HG03135 (cell line): Measurements from ENCODE around the gene GSK3B.

Experiments
- ATAC-seq: cut with Tn5 transposase; IDR thresholded peaks from one replicate; pipeline ENCODE4 v1.9.1; 2021; ENCODE audit warnings: mild to moderate bottlenecking, moderate library complexity; ENCODE audit not compliant: unreplicated experiment

GSK3B gene

DNA sequence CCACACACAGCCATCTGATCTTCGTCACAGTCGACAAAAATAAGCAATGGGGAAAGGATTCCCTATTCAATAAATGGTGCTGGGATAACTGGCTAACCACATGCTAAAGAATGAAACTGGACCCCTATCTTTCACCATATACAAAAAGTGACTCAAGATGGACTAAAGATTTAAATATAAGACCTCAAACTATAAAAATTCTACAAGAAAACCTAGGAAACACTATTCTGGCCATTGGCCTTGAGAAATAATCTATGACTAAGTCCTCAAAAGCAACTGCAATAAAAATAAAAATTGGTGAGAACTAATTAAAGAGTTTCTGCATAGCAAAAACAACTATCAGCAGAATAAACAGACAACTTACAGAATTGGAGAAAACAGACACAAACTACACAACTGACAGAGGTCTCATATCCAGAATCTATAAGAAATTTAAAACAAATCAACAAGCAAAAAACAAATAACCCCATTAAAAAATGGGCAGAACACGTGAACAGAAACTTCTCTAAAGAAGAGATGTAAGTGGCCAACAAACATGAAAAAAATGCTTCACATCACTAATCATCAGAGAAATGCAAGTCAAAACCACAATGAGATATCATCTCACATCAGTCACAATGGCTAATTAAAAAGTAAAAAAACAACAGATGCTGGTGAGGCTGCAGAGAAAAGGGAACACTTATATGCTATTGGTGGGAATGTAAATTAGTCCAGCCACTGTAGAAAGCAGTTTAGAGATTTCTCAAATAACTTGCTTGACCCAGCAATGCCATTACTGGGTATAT lies 208.3 kb downstream of the GSK3B start:
- ATAC-seq = no peak

DNA sequence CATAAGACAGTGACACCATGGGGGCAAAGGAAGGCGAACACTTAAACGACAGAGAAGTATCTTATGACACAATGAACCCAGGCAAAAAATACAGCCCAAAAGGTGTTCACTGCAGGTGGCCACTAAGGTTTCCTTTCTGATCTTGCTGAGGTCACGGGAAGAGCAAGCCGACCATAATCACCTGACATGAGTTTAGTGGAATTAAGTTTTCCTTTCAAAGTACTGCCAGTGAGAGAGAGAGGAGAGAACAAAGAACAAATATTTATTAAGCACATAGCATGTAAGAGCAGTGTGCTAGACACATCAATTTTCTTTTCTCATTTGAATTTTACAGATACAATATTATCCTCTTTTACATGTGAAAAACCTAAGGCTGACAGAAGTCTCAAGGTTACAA lies 210.1 kb downstream of the GSK3B start:
- ATAC-seq = no peak

DNA sequence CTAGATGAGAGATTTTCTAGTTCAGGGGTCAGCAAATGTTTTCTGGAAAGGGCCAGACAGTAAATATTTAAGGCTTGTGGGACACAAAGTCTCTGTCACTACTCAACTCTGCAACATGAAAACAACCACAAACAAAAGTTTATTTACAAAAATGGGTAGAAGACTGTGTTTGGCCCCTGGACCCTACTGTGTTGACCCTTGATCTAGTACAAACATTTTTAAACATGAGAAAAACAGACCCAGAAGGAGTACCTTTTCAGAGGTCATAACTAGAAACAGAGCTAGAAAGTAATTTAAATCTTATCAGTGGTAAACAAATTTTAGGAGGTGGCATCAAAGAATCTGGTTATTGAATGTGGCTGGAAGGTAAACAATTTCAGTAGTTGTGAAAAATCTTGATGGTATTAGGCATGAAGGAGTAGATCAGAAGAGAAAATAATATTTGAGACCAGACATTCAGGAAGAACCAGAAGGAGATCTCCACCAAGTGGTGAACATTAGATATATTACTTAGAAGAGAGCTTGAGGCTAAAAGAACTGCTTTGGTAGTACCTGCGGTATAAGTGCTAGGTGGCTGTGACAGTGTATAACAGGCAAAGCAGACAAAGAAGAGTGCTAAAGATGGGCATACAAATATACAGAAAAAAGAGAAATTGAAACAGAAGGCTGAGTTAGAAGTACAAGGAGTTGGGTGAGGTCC lies 210.6 kb downstream of the GSK3B start:
- no peak for ATAC-seq

DNA sequence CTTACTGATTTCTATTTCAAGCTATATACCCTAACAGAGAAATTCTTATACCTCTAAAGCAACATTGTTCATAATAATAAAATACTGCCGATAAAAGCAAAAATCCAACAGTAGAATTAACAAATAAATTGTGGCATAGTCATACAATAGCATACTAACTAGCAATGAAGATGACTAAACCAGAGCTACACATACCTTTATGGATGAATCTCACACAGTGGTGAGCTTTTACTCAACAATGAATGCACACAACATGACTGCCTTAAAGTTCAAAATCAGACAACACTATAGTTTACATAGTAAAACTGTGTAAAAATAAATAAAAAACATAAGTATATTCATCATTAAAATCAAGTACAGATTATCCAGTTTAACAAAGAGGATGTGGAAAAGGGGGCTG lies 213.3 kb downstream of the GSK3B start:
- no peak for ATAC-seq

DNA sequence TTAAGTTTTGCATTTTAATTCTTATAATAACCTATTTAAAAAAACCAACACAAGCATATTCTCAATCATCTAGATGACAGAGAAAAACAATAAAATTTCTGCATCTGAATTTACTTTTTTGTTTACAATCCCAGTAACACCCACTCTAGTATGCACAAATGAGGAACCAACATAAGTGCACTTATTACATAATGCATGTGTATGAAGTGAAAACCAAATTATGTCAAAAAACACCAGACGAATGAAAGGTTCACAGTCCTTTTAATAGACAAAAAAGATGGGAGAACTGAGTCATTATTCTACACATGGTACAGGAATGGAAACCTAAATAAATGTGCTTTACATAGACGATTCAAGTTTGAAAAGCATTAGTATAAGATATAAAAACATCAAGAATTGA lies 220.6 kb downstream of the GSK3B start:
- no peak for ATAC-seq

DNA sequence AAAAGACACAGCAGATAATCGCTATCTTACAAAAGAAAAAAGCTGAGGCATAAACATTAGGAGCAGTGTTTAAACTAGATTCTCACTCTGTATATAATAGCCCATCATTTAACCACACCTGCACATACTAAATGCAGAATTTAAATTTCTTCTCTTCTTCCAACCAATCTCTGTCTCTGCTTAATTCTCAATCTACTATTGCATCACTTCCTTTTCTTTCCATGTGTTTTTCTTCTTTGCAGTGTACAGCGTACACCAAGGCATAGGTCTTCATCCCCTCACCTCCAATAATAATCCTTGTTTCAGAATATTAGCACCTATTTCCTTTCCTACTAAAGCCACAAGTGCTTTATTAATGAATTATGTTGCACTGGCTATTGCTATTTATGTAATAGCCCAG lies 221.5 kb downstream of the GSK3B start:
- no peak for ATAC-seq

DNA sequence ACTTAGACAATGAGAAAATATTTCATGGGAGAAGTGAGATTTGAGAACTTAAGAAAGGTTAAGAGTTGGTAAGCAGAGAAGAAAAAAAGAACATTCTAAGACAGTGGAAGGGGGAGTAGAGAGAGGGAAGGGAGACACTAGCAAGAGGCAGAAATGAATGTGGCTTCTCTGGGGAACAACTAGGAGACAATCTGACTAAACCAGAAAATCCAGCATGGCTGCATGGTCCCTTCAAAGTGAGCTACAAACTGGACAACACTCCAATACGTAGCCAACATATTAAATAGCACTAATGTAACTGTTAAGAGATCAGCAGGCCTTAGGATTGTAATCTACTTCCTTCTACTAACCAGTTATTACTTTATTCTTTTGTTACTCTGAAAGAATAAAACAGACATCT lies 222.7 kb downstream of the GSK3B start:
- no peak for ATAC-seq

DNA sequence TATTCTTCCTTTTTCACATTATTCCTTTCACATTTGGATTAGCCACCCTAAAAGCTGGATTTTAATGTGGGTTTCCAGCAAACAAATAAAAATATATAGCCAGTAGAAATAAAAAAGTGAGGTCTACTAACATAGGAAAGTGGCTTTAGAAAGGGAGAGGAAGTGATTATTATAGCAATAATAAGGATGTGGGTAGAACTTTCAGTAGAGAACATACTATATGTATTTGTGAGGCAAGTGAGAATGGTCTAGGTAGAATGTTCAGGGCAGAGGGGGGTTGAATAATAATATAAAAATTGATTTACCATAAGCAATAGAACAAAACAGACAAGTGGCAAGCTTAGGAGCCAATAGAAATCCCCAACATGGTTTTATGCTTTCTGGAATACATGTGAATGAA lies 223.7 kb downstream of the GSK3B start:
- no peak for ATAC-seq

DNA sequence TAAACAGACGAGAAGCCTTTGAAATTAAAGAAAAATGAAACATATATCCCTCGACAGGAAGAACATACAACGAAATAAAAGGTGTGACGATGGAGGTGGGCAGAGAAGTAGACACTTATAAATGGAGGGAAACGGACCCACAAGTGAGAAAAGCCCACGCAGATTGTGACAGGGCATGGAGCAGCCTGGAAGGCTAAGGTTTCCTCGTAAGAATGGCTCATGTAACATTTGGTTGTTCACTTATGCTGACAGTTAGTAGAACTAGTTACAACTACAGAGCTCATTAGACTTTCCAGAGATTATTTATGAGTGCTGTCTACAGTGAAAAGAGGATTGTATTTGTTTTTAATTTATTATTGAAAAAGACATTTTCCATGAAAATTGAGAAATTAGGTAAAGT lies 229.8 kb downstream of the GSK3B start:
- ATAC-seq = no peak

DNA sequence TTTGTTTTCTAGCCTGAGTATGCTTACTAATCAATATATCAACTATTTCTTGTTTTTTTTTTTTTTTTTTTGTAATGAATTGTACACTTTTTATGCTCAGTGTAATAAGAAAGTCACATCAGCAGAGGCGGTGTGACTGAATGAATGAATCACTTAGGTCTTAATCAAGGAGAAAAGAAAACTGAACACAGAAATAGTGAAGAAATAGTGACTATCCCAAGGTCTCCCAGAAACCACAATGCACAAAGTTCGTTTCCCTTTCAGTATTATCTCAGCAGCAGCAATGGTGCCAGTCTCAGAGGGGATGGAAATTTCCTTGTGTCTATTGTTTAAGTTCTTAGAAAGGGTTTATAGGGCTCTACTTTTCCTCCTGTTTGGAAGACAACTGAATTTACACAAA lies 231.6 kb downstream of the GSK3B start:
- no peak for ATAC-seq

DNA sequence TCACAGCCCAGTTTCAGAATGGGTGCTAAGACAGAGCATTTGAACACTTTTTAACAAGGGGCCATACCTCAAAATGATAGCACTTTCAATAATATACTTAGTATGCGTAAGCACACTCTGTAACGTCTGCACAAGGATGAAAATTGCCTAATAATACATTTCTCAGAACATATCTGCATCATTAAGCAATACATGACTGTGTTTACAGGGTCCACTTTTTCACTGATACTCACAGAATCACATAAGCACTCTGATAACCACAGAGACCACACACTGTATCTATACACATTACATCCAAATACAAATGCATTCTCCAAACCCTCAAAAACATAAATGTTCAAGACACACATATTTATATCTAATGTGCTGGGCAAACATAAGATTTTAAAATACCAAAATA lies 232.6 kb downstream of the GSK3B start:
- no peak for ATAC-seq

DNA sequence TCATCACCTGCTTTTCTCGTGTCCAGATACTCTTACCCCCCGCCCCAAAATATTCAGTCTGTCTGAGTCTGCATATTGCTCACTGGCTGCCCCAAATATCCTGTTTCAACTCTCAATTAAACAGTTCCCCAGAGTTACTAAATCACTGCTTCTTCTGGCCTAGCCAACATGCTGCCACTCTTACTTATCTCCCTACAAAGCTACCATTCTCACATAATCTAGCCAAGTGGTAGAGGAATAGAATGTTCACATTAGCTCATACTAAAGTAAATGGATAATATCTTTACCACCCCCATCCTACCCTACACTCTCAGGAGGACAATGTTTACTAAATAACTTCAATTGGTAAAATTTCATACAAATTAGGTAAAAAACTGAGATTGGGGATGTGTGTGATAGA lies 234.5 kb downstream of the GSK3B start:
- no peak for ATAC-seq

DNA sequence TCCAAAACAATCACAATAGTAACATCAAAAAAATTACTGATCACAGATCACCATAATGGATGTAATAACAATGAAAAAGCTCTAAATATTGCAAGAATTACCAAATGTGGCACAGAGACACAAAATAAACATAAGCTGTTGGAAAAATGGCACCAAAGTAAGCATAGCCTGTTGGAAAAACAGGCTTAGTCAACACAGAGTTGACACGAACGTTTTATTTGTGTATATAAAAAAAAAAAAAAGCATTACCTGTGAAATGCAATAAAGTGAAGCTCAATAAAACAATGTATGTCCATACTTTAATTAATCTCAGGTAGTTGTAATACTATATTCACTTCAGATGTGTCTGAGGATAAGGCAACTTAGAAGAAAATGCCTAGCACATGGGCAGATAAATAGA lies 235.3 kb downstream of the GSK3B start:
- no peak for ATAC-seq

DNA sequence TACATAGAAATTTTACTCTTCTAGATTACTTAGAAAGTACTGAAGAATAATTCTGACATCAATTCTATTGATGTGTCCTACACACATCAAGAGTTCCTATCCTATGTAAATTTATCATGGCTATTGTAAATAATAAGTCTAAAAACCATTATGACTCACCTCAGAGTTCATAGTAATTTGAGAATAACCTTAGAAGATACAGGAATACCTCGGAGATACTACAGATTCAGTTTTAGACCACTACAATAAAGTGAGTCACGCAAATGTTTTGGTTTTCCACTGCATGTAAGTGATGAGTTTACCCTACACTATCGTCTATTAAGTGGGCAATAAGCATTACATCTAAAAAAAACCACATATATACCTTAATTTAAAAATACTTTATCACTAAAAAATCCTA lies 237.6 kb downstream of the GSK3B start:
- no peak for ATAC-seq

DNA sequence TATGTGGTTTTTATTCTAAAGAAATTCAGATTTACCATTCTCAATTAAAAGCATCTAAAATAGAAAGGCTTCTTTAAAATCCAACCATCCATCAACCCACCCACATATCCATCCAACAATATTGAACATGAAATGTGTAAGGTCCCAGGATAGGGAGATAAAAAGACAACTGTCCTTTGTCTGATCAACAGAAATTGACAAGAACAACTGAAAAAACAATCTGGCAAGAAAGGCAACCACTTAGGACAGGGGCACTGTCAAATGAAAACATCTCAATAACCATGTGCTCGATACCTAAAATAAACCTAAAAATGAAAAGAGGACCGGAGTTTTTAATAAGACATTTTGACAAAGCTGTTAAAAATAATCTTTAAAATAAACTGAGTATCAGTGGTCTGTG lies 245.1 kb downstream of the GSK3B start:
- ATAC-seq = no peak

DNA sequence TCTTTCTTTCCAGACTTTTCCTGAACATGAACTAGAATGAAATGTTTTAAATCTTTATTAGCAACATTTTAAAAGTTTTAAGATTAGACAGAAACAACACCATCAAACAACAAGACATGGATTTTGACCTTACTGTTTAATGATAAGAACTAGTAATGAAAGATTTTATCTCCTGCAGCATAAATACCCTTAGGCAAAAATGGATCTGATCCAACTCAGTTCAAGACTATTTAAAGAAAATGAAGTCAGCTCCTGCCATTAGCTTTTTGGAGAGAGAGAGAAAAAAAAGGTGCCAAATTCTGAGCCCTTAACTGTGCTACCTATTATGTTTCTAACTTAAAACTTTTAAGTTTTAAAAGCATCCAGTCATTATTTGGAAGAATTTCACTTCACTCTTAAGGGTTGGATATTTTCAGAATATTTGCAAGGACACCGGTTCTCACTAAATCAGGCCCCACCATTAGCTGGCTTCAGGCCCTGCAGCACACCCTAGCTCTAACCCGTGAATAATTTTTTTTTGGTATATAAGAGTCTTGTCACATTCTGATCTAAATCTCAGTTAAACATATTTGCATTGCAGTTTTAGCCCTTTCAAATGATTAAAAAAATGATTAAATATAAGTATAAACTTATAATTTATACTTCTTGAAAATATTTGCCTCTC lies 252.3 kb downstream of the GSK3B start:
- no peak for ATAC-seq

DNA sequence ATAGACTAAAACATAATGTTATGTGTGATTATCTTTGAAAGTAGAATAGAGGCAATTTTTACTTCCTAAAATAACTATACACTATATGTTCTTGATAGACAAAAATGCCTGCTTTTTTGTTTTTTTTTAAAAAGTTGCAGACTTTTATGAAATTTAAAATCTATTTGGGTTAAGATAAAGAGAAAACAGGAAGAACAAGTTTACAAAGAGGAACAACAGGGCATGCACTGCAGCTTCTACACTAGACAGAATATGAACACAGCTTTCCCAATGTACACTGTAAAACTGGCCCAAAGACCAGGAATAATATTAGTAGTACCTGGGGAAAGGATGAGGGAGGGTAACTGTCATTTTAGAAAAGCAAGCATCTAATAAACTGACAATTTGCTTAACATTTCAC lies 258.7 kb downstream of the GSK3B start:
- ATAC-seq = no peak

DNA sequence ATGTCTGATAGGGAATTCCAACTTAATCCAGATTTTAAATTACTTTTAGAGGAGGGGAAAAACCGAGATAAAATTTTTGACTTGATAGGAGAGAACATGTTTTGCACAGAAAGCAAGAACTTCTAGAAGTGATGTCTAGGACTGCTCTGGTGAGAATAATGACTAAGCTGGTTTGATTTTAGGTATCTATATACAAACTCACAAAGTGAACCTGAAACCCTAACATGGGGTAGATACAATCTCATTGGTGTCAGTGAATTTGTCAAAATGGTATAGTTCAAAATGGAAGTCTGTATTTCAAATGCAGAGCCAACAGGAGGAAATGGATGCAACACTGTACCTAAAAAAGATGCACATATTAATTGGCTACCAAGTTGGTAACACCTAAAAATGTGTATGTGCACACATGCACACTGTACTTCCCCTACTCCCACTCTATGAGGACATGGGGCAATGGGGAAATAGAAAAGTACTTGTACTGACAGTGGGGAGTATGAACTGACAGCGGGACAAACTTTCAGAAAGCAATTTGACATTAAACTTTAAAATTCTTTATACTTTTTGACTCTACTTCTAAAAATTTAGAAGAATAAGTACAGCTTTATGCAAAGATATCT lies 259.4 kb downstream of the GSK3B start:
- no peak for ATAC-seq

DNA sequence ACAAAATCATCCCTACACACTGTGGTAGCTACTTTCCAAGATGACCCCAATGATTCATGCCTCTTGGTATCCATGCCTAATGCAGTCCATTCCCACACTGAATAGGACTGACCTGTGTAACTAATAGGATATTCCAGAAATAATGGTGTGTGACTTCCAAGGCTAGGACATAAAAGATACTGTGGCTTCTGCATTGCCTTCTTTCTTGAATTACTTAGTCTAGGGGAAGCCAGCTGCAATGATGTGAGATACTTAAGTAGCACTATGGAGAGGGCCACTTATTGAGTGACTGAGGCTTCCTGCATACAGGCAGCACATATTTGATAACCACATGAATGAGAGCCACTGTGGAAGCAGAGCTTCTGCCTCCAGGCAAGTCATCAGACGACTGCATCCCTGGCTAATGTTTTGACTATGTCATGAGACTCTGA lies 262.3 kb downstream of the GSK3B start:
- ATAC-seq = no peak

DNA sequence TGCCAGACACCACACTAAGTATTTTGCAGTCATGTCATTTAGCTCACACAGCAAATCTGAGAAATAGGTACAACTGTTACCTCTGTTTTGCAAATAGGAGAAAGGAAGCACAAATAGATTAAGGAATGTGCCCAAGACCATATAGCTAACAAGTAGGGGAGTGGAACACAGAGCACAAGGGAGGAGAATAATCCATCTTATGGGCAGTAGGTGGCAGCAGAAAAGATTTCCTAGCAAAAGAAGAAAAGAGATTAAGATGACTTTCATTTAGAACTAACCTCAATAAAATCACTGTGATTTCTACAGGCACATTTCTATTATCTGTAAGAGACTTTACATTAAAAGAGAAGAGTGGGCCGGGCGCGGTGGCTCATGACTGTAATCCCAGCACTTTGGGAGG lies 263.2 kb downstream of the GSK3B start:
- ATAC-seq = no peak

DNA sequence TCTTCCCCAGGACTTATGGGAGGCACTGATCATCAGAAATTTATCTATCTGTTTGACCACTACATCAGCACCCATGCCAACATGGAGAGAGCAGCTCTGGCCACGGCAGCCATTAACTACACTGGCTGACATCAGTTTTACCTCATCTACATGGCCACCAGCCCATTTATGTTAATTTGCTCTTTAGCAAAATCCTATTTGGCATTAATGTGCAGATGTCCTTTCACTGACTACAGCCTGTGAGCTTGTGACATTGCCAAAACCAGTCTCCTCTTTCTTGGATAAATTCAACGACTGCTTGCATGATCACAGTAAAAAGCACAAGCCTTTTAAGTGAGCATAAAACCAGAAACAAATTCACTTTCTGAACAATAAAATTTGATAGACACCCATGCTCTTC lies 264.8 kb downstream of the GSK3B start:
- no peak for ATAC-seq
